Activated CD4-positive, alpha-beta T cell treated with anti-CD3 and anti-CD28 coated beads for 48 hours (primary cell): ENCODE measurements around the gene PPFIA1.
A peak's percentile ranks its signal among the peaks of the same experiment; 100 is the strongest.
"Not testable (repeated sequence)": the region's sequence is repeated elsewhere in the genome, so short reads cannot be mapped to it uniquely, and the experiment has no call there.

Experiments
- DNase-seq: peaks from one replicate; pipeline ENCODE4 v3.0.0-alpha.2; 2020

The PPFIA1 gene

DNA sequence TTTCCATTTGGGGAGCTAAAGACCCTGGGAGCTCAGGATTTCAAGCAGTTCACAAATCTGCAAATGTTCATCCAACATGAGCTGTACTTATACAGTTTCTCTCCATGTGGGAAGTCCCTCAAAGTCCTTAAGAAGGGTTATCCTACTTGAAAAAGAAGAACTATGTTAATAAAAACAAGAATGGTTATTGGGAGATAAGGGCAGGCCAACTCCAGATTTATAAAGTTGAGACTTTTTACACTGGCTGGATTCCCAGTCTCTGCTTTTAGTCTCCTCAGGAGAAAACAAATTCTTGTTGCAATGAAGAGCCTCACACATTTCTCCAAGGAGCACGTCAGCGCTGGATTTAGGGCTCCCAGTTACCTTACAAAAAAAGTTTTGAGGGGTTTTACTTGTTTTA, 93.7 kb downstream of the PPFIA1 start:
- DNase-seq, result no peak

DNA sequence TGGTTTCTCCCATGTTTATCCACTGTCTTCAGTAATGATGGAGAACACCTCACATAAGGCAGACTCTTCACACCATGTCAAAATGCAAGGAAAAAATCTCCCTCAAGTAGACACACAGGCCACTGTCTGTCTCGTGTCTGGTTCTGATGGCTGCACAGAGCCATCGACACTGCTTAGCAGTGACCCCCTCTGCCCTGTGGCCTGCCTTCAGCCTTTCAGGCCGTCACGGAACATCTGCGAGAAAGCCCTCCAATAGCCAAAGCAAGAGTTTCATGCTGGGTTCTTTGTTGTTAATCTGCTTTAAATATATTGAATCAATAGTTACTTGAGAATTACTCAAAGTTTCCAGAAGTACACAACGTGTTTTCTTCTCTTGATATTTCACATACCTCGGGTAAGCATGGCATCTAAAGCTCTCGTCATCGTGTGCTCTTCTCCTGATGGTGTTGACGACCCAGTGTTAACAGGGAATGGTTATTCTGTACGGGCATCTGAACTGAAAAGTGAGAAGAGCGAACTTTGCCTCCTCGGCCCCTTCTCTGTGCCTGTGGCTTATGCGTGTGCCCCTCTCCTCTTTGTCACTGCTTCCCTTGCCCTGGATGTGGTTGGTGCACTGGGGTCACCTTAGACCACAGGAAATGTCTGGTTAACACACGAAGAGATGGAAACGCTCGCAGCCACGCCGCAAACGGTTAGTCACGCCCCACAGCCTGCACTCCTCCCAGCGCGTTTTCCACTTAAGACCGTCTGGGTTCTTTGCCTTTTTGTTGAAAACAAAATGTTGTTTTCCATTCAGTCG, 94.5 kb downstream of the PPFIA1 start:
- peak; percentile 85 for DNase-seq

DNA sequence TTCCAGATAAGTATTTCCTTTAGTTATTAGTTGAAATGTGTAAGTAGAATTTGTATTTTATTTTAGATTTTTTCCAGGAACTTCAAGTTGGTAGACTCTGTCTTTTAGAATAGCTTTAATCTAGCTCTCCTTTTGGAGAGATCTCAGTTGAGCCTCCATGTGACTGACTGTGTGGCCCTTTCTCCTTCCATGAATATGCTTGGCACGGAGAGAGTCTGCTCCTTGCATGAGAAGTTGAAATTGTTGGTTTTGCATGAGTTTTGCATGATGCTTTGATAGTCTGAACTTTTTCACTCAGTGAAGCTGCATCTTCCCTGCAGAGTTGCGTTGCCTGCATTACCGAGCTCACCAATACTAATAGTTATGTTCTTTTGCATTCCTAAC, 95.0 kb downstream of the PPFIA1 start:
- no peak for DNase-seq

DNA sequence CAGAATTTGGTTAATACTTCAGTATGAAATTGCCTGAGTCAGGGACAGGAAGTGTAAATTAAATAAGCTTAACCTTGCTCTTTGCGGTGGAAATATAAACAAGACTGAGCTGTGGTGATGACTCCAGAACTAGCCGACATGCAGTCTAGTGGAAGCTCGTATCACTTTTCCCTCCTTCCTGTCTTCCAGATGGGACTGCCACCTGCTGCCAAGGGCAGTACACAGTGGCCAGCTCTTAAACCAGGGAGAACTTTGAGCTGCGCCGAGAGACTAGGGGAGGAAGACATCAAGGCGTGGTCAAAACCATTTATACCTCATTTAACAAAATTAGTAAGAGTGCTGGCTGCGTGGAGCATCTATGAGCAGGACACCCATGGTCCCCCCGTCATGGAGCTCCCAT, 96.6 kb downstream of the PPFIA1 start:
- no peak for DNase-seq

DNA sequence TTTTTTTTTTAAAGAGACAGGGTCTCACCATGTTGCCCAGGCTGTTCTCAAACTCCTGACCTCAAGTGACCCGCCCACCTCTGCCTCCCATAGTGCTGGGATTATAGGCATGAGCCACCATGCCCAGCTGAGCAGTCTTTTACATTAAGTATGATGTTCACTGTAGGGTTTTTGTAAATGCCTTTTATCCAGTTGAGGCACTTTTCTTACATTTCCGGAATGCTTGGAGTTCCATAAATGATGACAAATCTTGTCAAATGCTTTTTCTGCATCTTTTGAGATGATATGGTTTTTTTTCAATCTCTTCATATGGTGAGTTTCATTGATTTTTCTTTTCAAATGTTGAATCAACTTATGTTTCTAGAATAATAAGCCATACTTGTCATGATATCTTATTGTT, 98.5 kb downstream of the PPFIA1 start:
- DNase-seq, result no peak

DNA sequence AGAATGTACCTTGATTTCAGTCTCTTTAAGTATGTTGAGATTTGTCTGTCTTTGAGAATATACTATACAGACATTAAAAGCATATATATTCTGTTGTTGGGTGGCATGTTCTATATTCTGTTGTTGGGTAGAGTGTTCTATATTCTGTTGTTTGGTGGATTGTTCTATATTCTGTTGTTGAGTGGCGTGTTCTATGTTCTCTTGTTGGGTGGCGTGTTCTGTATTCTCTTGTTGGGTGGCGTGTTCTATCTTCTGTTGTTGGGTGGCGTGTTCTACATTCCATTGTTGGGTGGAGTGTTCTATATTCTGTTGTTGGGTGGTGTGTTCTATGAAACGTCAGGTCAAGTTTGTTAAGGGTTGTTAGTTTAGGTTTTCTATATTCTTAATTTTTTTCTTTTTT, 100.8 kb downstream of the PPFIA1 start:
- DNase-seq, result no peak

DNA sequence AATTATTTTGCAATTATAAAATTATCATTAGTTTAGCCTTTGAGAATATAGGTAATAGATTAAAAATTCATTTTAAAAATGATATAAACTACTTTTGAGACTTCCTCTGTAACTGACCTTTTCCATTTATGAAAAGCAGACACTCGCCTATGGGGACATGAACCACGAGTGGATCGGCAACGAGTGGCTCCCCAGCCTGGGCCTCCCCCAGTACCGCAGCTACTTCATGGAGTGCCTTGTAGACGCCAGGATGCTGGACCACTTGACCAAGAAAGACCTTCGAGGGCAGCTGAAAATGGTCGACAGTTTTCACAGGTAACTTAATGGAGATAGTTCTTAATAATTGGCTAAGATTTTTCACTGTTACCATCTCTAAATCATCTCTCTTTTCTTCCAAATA, 101.6 kb downstream of the PPFIA1 start:
- no peak for DNase-seq

DNA sequence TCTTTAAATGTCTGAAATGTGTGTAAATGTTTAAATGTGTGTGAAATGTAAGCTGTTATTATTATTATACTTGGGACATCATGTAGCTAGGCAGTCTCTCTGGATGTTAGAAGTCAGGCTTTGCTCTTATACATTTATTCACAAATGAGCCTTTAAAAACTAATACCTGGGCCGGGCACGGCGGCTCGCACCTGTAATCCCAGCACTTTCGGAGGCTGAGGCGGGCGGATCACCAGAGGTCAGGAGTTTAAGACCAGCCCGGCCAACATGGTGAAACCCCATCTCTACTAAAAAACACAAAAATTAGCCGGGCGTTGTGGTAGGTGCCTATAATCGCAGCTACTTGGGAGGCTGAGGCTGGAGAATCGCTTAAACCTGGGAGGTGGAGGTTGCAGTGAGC, 106.1 kb downstream of the PPFIA1 start:
- no peak for DNase-seq

DNA sequence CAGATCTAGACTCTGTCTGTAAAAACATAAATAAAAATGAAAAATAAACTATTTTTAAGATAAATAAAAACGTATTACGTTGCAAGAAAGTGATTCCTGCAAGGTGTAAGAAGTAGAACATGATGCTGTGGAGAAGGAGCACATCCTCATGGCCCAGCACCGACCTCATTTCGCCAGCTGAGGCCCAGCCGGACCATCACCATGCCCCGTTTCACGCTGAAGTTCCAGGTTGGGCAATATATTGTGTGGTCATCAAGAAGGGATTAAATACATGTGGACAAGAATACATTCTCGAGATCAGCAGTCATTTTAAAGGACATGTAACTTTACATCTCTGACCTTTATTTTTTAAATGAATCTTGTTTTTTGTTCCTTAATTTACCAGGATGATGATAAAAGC, 107.2 kb downstream of the PPFIA1 start:
- DNase-seq, result no peak

DNA sequence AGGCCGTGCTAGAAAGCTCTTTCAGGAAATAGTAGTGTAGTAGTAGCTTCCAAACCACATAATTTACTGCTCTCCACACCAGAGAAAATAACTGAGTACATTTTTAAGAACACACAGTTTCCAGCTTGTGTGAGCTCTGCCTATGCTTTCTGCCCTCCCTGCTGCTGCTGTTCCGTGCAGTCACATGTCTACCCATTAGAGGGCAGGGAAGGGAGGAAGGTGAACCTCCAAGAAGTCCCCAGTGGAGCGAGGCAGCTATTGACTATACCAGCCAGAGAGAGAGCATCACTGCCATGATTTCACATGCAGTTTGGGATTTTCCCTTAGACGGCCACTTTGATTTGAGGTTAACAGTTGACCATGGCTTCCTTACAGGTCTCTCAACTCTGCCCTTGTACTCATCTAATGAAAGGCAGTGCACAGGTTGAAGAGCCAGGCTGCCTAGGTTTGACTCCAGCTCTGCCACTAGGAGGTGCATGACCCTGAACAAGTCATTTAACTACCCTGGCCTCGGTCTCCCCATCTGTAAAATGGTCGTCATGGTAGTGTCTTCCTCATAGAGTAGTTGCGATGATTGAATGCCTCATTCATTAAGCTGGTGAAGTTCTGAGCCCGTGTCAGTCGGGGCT, 108.1 kb downstream of the PPFIA1 start:
- DNase-seq, result no peak

DNA sequence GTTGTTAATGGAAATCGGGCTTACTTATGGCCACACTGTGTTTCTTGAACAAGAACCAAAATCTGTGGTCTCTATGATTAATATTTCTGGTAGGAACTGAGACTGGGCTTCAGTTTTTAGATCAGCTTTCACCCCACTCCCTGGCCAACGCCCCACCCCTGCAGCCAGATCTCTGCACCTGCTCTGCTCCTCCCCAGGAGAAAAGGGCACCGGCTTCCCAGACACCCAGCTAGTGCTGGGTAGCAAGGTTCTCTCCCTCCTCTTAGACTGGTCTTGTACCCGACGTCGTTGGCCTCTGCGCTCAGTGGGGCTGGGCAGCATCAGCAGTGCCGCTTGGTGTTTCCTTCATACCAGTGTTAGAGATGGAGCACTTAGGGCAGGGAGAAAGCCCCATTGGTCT, 110.9 kb downstream of the PPFIA1 start:
- no peak for DNase-seq

DNA sequence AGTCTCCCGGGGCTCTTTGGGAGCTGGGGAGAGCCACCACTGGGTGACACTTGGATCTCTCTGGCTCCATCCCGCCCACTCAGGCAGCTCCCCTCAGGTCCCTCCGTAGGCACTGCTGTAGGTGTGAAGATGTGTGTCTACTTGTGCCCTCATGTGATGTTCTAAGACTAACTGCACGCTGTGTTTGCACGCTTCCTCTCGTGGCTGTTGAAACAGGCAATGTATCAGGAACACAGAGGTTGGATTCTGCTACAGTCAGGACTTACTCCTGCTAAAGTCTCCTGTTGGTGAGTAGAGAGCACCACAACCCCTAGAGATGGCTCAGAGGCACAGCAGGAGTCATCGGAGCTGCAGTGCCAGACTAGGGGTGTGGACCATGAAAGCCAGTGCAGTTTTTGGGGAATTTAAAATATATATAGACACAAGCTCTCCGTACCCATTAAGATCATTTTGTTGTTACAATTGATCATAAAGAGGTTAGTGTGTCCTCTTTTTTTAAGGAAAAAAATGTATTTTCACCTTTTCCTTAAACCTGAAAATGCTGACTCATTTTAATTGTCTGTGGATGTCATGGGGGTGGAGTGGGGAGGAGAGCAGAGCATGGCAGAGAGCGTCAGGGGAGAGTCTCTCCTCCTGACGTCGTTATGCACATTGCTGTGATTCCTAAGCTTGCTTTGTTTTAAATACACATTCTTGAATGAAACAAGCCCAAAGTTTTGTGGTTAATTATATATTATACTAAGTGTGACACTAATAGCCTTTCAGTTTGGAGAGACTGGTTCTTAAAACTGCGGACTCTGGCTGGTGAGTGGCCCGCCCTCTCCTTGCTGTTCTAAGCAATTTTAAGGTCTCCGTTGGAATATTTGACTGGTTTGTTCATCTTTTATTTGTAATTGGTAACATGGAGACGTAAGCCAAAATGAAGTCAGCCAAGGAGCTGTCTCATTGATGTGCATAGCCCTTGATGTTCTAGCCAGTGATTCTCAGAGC, 111.7 kb downstream of the PPFIA1 start:
- DNase-seq, result no peak

DNA sequence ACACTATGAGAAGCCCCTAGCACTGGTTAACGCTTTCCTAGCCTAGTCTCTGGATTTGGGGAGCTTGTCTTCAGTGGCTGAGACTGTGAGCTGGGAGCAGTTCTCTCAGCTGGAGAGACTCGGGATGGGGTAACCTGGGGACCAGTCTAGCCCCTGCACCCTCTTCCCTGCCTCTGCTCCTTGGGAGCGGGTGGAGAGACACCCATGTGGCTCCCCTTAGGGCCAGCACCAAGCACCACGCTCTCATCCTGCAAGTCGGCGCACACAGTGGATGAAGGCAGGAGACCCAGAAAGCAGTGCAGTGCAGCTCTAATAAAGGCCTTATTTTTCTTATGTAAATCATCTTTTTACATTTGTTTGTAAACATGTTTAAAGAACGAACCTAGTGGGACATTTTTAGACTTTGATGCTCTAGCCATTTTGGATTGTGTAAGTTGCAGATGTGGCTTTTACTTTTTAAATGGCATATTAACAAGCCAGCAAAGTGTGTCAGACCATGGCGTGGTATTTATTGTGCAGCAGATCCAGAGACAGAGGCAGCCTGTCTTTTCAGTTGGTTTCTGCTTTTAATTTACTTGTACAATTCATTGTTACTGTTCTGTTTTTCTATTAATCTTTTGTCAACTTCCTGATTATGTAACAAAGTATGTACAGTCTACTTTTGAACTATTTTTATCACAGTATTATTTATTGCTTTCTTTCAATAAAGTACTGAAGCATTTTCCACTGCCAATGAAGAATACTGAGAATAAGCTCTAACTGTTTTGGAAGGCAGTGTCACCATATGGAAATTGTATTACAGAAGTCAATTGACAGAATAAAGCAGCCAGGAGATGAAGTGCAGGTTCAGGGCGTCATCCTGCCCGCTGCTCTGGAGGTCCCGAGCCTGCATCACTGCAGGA, 113.4 kb downstream of the PPFIA1 start:
- DNase-seq, result no peak

DNA sequence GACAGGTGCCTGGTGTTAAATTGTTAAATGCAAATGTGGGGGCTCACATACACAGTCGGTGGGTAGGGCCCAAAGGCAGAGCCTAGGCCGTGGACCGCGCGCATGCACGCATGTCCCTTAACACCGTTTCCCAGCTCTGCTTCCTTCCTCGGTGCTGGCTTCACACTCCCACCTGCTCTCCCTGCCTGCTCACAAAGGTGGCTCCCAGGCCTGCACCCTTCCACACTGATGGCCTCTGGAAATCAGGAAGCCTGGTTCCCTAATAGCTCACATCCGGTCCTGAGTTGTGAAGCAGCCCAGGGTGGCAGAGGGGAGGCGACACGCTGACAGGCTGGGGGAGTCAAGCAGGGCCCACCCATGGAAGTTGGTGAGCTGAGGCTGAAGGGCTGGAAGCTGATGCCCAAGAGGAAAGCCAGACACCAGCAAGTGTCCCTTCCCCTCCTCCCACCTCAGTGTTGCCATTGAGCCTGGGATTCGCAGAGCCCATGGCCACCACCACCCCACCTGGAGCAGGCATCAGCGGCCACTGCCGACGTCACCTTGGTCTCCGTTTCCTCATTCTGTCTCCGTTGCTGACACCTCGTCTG, 114.2 kb downstream of the PPFIA1 start:
- DNase-seq, result no peak

DNA sequence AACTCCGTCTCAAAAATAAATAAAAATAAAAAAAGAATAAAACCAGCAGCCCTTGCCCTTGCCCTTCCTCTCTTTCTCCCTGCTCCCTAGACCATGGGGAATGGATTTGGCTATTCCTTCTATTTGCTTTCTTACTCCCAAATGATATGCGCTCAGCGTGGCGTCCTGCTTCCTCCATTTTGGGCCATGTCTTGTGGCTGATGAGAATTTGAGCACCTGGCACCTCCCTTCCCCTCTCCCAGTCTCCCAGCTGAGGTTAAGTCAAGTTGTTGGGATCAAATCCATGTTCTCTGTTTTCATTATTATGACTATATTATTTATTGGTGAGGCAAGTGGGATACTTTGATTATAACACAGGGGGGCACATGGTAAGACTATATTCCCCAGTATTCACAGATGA, 117.1 kb downstream of the PPFIA1 start:
- DNase-seq, result no peak

DNA sequence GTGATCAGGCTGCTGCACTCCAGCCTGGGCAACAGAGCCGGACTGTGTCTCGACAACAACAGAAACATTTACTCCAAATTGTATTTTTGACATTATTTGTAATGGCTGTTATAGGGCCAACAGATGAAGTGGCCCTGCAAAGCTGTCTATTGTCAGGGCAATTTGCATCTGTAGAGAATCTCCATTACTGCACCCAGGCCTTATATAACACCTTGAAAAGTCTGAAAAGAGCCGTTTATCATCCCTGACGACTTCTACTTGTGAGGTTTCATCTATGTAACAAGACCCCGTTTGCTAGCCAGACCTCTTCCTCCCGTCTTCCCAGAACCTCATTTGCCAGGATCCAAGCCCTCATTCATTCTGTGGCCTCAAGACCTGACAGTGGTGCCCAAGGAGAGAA, 118.7 kb downstream of the PPFIA1 start:
- no peak for DNase-seq

DNA sequence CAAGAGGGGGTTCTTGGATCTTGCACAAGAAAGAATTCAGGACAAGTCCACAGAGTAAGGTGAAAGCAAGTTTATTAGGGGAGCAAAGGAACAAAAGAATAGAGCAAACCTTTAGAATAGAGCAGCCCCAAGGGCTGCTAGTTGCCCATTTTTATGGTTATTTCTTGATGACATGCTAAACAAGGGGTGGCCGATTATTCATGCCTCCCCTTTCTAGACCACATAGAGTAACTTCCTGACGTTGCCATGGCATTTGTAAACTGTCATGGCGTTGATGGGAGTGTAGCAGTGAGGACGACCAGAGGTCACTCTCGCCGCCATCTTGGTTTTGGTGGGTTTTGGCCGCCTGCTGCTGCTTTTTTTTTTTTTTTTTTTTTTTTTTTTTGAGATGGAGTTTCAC, 120.4 kb downstream of the PPFIA1 start:
- DNase-seq, result not testable (repeated sequence)

DNA sequence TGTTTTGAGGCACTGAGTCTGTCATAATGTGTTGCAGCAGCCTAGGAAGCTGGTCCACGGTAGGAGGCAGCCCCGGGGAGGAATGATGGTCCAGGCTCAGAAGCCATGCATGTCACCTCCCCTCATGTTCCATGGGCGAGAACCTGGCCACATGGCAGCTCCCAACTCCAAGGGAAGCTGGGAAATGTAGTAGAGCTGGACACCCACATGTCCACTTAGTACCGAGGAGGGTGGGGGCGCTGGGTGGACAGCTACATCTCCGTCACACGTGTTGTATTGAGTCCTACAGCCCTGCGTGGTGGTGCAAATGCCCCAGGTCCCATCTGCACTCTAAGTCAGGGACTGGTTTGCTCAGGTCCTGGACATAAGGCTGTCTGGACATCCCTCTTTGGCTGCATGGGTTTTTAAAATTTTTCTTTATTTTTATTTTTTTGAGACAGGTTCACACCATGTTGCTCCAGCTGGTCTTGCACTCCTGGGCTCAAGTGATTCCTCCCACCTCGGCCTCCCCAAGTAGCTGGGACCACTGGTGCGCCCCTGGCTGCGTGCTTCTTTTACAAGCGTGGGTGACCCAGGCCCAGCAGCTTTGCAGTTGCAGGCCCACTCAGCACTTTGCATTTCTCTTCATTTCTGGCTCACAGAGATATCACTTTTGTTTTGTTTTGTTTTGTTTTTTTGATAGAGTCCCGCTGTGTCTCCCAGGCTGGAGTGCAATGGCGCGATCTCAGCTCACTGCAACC, 123.9 kb downstream of the PPFIA1 start:
- DNase-seq, result no peak

DNA sequence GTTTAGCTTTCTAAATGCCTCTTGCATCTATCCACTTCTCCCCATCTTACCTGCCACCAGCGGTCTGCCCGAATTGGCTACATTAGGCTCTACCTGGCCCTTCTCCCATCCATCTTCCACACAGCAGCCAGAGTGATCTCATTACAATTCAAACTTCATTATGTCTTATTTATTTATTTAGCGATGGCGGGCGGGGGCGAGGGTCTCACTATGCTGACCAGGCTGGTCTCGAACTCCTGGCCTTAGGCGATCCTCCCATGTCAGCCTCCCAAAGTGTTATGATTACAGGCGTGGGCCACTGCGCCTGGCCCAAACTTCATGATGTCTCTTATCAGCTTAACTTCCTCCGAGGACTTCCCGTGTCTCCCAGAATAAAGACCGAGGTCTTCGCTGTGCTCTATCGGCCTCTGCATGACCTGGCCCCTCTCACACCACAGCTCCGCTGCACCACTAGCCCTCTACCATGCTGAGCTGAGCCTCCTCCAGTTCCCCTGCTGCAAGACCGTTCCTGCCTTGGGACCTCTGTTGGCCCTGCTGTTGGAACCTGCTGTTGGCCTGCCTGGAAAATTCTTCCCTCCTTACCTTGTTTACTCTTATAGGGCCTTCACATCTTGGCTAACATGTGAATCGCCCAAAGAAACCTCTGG, 127.0 kb downstream of the PPFIA1 start:
- DNase-seq, result no peak

DNA sequence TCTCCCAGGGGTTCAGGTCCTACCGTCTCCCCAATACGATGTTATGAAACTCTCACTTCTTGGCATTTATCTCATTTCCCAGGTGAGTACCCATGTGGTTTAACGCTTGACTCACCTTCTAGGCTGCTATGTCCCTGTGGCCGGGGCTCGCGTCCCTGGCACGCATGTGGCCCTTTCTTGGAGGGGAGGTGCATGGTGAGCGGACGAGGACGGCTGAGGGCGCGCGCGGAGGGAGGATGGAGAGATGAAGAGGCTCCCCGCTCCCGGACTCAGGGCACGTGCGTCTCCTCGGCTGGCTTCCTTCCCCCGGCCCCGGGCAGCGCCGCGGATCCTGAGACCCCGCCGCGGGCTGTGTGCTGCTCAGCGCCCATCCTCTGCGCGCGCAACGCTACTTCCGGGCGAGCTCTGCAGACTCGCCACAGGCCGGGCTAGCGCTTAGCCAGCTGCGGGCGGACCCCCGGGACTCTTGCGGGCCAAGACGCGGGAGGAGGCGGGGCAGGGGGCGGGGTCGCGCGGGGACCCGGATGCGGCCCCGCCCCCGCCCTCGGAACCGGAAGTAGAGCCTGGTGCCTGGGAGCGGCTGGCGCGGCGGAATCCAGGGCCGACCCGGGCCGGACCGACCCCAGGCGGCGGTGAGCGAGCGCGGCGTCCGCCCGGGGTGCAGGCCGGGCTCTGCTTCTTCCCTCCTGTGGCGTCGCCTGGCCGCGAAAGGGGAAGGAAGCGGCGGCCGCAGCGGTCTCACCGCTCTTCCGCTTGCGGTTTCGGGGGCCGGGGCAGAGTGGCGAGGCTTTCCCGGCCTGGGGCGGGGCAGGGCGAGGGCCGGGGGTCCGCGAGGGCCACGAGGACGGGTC, 127.7 kb downstream of the PPFIA1 start, which contains the start of gene CTTN:
TSS of gene CTTN (plus strand) at position 547 of the 851 bp plus-strand sequence. CDS start 8,769 bp downstream, outside the sequence.
- peak; percentile 80 for DNase-seq
